Fibroblast of gingiva (primary cell): ENCODE data around the gene MED4.

Experiments
- DNase-seq: peaks from one replicate; pipeline ENCODE4 v3.0.0-alpha.2; 2011; ENCODE audit warnings: low read depth

Gene MED4

GRCh38 chr13:48037346-48038173 lies 57.3 kb downstream of the MED4 start, which contains the start of gene NUDT15:
Gene NUDT15, plus strand, starts transcription at chr13:48037726. Its CDS starts 21 bp downstream, at chr13:48037747.
- peak; percentile 97 for DNase-seq

DNA sequence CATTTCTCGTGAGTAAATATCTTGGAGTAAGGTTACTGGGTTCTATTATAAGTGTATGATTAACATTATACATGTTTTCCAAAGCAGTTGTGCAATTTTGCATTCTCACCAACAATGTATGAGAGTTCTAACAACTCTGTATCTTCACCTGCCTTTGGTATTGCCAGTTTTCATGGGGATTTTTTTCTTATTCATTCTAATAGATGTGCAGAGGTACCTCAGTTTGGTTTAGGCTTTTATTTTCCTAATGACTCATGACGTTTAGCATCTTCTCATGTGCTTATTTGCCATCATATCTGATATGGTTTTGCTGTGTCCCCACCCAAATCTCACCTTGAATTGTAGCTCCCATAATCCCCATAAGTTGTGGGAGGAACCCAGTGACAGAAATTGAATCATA lies 65.0 kb downstream of the MED4 start:
- DNase-seq = no peak

DNA sequence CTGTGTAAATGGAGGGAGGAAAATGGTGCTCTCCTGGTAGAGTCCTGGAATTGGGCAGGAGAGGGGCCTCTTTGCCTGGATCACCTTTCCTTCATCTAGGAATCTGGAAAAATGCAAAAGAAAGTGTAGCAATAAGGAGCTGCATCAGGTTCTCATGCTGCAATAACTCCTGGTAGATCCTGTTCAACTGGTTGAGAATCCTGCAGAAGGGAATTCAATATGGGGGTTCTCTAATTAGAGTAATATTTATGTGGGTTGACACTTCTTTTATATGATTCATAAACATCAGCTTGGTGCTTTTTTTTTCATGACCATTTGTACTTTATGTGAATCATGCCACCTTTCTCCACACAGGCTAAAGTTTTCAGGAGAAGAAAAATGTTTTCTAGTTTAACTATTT lies 66.8 kb downstream of the MED4 start:
- DNase-seq = no peak
